ENCODE data around the gene MPV17L.
"Not testable (repeated sequence)": the region's sequence is repeated elsewhere in the genome, so short reads cannot be mapped to it uniquely, and the experiment has no call there.

- TF ChIP-seq, protein P1, sequence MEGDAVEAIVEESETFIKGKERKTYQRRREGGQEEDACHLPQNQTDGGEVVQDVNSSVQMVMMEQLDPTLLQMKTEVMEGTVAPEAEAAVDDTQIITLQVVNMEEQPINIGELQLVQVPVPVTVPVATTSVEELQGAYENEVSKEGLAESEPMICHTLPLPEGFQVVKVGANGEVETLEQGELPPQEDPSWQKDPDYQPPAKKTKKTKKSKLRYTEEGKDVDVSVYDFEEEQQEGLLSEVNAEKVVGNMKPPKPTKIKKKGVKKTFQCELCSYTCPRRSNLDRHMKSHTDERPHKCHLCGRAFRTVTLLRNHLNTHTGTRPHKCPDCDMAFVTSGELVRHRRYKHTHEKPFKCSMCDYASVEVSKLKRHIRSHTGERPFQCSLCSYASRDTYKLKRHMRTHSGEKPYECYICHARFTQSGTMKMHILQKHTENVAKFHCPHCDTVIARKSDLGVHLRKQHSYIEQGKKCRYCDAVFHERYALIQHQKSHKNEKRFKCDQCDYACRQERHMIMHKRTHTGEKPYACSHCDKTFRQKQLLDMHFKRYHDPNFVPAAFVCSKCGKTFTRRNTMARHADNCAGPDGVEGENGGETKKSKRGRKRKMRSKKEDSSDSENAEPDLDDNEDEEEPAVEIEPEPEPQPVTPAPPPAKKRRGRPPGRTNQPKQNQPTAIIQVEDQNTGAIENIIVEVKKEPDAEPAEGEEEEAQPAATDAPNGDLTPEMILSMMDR (IDR thresholded peaks at IDR 0.05; ENCODE audit: low read depth, low read length, poor library complexity, severe bottlenecking), result not testable (repeated sequence)
- not testable (repeated sequence) for TF ChIP-seq EZH2phosphoT487 (IDR thresholded peaks at IDR 0.05; ENCODE audit: borderline replicate concordance, low read length)
Observed at GRCh38 chr16:15388060-15388459, 7.5 kb upstream of the MPV17L start.
